HG02943 (cell line): ENCODE data around the gene SLC9B2.
"Not testable (repeated sequence)": the region's sequence is repeated elsewhere in the genome, so short reads cannot be mapped to it uniquely, and the experiment has no call there.

Source experiments
- ATAC-seq: cut with Tn5 transposase; IDR thresholded peaks from one replicate; pipeline ENCODE4 v1.9.1; 2021; ENCODE audit warnings: mild to moderate bottlenecking, low read depth, moderate library complexity; ENCODE audit not compliant: unreplicated experiment

Gene SLC9B2

GRCh38 chr4:103019308-103020124, 57.0 kb downstream of the SLC9B2 start, which contains the start of gene SLC9B1:
Gene SLC9B1 (minus strand): TSS chr4:103019705. CDS start chr4:102991711, 27,994 bp downstream.
- peak; percentile 99 for ATAC-seq

GRCh38 chr4:103018391-103019307, 57.9 kb downstream of the SLC9B2 start:
- ATAC-seq: no peak

- no peak for ATAC-seq
Measured at GRCh38 chr4:103012551-103012950, 64.0 kb downstream of the SLC9B2 start.

- ATAC-seq: no peak
Measured at GRCh38 chr4:103012060-103012459, 64.5 kb downstream of the SLC9B2 start.

- no peak for ATAC-seq
Measured at GRCh38 chr4:103011378-103012025, 65.1 kb downstream of the SLC9B2 start.

- no peak for ATAC-seq
Measured at GRCh38 chr4:103010804-103011203, 65.8 kb downstream of the SLC9B2 start.

- ATAC-seq: peak; percentile 87
Measured at GRCh38 chr4:103008875-103009729, 67.5 kb downstream of the SLC9B2 start.

GRCh38 chr4:103002551-103002950, 74.0 kb downstream of the SLC9B2 start:
- ATAC-seq: no peak

GRCh38 chr4:102994803-102995202, 81.8 kb downstream of the SLC9B2 start:
- ATAC-seq: no peak

GRCh38 chr4:102993985-102994384, 82.6 kb downstream of the SLC9B2 start:
- ATAC-seq: not testable (repeated sequence)

GRCh38 chr4:102988429-102989020, 88.0 kb downstream of the SLC9B2 start:
- no peak for ATAC-seq

- ATAC-seq: no peak
Measured at GRCh38 chr4:102981005-102981404, 95.6 kb downstream of the SLC9B2 start.
